Fibroblast of gingiva (primary cell): Measurements from ENCODE around the gene C6orf136.

Experiments used
- DNase-seq: peaks from one replicate; pipeline ENCODE4 v3.0.0-alpha.2; 2011; ENCODE audit warnings: low read depth

C6orf136 gene

GRCh38 chr6:30686908-30687658, 40.1 kb downstream of the C6orf136 start:
- peak; percentile 99 for DNase-seq

GRCh38 chr6:30687659-30688431, 40.9 kb downstream of the C6orf136 start:
- DNase-seq = peak; percentile 46

- no peak for DNase-seq
These were observed 41.6 kb downstream of the C6orf136 start for GRCh38 chr6:30688569-30688968.

- DNase-seq = no peak
These were observed 42.3 kb downstream of the C6orf136 start for GRCh38 chr6:30689022-30689865.

GRCh38 chr6:30689985-30690384, 43.1 kb downstream of the C6orf136 start:
- DNase-seq = no peak

GRCh38 chr6:30690403-30691207, 43.7 kb downstream of the C6orf136 start, which contains the start of gene NRM:
NRM (minus strand) TSS chr6:30690984; CDS start chr6:30690974, 10 bp downstream.
- DNase-seq = peak; percentile 80

GRCh38 chr6:30691208-30691847, 44.4 kb downstream of the C6orf136 start:
- no peak for DNase-seq

GRCh38 chr6:30696432-30696831, 49.5 kb downstream of the C6orf136 start:
- DNase-seq = no peak

- DNase-seq = no peak
These were observed 53.4 kb downstream of the C6orf136 start for GRCh38 chr6:30700340-30700739.
